Sigmoid colon (tissue), 7 donors: Measurements from ENCODE around the gene TMEM135. TPM values are rescaled to one million over a fixed set of nuclear protein-coding genes. Genes with fewer than 3 reads are reported as not detected.

Source experiments
- DNase-seq: peaks from one replicate; pipeline ENCODE4 v3.0.0-alpha.2; 2019
- H3K27ac ChIP-seq, 4 donors: fragments of 200-600 bp; sonication (generic); one replicate each; pipeline ENCODE4 v1.5.1; 2016 to 2019; ENCODE audit warnings: mild to moderate bottlenecking in 1 of 4
- H3K27me3 ChIP-seq, 3 donors: fragments of 200-600 bp; sonication (generic); one replicate each; pipeline ENCODE4 v1.5.1; 2019; ENCODE audit warnings: mild to moderate bottlenecking in 1 of 3
- H3K36me3 ChIP-seq, 4 donors: fragments of 200-600 bp; sonication (generic); one replicate each; pipeline ENCODE4 v1.5.1; 2016 to 2019
- H3K4me1 ChIP-seq, 4 donors: fragments of 200-600 bp; sonication (generic); one replicate each; pipeline ENCODE4 v1.5.1; 2017 to 2019
- H3K4me3 ChIP-seq, 4 donors: fragments of 200-600 bp; sonication (generic); one replicate each; pipeline ENCODE4 v1.5.1; 2017 to 2019; ENCODE audit warnings: mild to moderate bottlenecking in 2 of 4, moderate library complexity in 1 of 4
- H3K9me3 ChIP-seq, 4 donors: fragments of 200-600 bp in 3 of 4; sonication (generic) in 3 of 4; one replicate each; pipeline versions ENCODE4 v1.5.1 to v1.6.1; 2013 to 2019
- CTCF ChIP-seq, 4 experiments: fragments of 450-650 bp in 3 of 4; fragments of 200-600 bp in 1 of 4; IDR thresholded peaks; one replicate each; pipeline ENCODE4 v1.5.1; 2016 to 2019; ENCODE audit warnings: antibody characterized with exemption in 4 of 4, mild to moderate bottlenecking in 3 of 4, moderate library complexity in 2 of 4
- EP300 ChIP-seq, 4 donors: sonication (generic); formaldehyde crosslinking; IDR thresholded peaks; one replicate each; pipeline ENCODE4 v1.6.1; 2017; ENCODE audit warnings: antibody characterized with exemption in 4 of 4
- POLR2A ChIP-seq, 2 donors: fragments of 450-650 bp; IDR thresholded peaks; one replicate each; pipeline ENCODE4 v1.6.1; 2016; ENCODE audit warnings: antibody characterized with exemption in 2 of 2, mild to moderate bottlenecking in 2 of 2, moderate library complexity in 2 of 2
- POLR2AphosphoS5 ChIP-seq, 4 donors: sonication (generic); formaldehyde crosslinking; IDR thresholded peaks; one replicate each; pipeline ENCODE4 v1.6.1; 2017; ENCODE audit warnings: antibody characterized with exemption in 4 of 4
- WGBS, 2 donors: extraction: QIAGEN DNeasy Blood & Tissue Kit; methylation state at CpG; one replicate each; pipeline ENCODE4 v1.1.7; 2013; 5-methylcytosine and 5-hydroxymethylcytosine counted together
- intact Hi-C: fragments of 100-400 bp; cut with DNase I; formaldehyde crosslinking; loops from one replicate; pipeline ENCODE4 v1.15.1; 2023
- polyA plus RNA-seq, 3 donors: library from polyadenylated mRNA; stranded (reverse); fragments of 200-250 nt; gene quantifications; one replicate each; pipeline ENCODE4 v1.2.3, GENCODE V29; 2013
- total RNA-seq, 4 donors: library from RNA; depleted of rRNA; stranded (reverse); fragments of >200 nt; gene quantifications; one replicate each; pipeline ENCODE4 v1.1.0, GENCODE V29; 2016
- donor health status: healthy with polysubstance abuse.
- donor health status: Bipolar disorder and iron deficiency.
- donor health status: healthy.

TMEM135 gene
- total and polyA plus RNA-seq, 7 donors: 4.8 to 36.2 (median 20.0) TPM

- TF ChIP-seq POLR2AphosphoS5 (IDR thresholded peaks at IDR 0.05) (no peak), EP300 (IDR thresholded peaks at IDR 0.05) (no peak), CTCF (IDR thresholded peaks at IDR 0.05) (no peak), POLR2A (IDR thresholded peaks at IDR 0.05) (no peak)
- WGBS, 2 donors: 57 to 81% methylated on average over 3 of the region's 3 CpGs
- no peak for DNase-seq
- H3K9me3 ChIP-seq: no peaks in the 10 kb centered on the region
- H3K27ac ChIP-seq: no peak overlapping the region
- H3K27me3 ChIP-seq: no peaks in the 10 kb centered on the region
- no peak overlapping the region for H3K4me3 ChIP-seq
- intact Hi-C loops: no loop called here
- no peaks in the 10 kb centered on the region for H3K36me3 ChIP-seq
- no peaks in the 10 kb centered on the region for H3K4me1 ChIP-seq
Measured at GRCh38 chr11:87372065-87372464, 334.3 kb downstream of the TMEM135 start.

Other genes starting within 250 kb of the TMEM135 start
- 100 to 1,000 TPM in 3 of 4 donors, 10 to 100 TPM in 1; 78.5 to 183 (median 120) TPM for gene PRSS23, start 237.4 kb upstream of the TMEM135 start, total RNA-seq
- 10 to 100 TPM; 25.2 to 32.4 (median 32.2) TPM for gene PRSS23, start 237.4 kb upstream of the TMEM135 start, polyA plus RNA-seq
- 10 to 100 TPM; 22.9 to 45.7 (median 35.7) TPM for gene FZD4, start 82.5 kb upstream of the TMEM135 start, total RNA-seq
- gene FZD4, start 82.5 kb upstream of the TMEM135 start, polyA plus RNA-seq: 1 to 10 TPM in 1 of 3 donors, under 1 TPM in 2; 0.60 to 8.8 (median 0.69) TPM